BLaER1 treated with 17β-estradiol and CSF1 and Interleukin-3, amounts not matched to agents 10 nM and 100 nM (cell line): ENCODE results near the gene EIF3J.
"Not testable (repeated sequence)": the region's sequence is repeated elsewhere in the genome, so short reads cannot be mapped to it uniquely, and the experiment has no call there.

Source experiments
- H3K27ac ChIP-seq, 11 experiments: shearing (Covaris generic); formaldehyde crosslinking; 2 replicates each; pipeline ENCODE4 v1.8.1; 2022
- H3K27me3 ChIP-seq, 11 experiments: shearing (Covaris generic); formaldehyde crosslinking; 2 replicates each; pipeline ENCODE4 v1.8.1; 2022
- H3K36me3 ChIP-seq, 11 experiments: shearing (Covaris generic); formaldehyde crosslinking; 2 replicates each; pipeline ENCODE4 v1.8.1; 2022
- H3K4me1 ChIP-seq, 10 experiments: shearing (Covaris generic); formaldehyde crosslinking; 2 replicates each; pipeline ENCODE4 v1.8.1; 2022
- H3K4me2 ChIP-seq, 11 experiments: shearing (Covaris generic); formaldehyde crosslinking; 2 replicates each; pipeline ENCODE4 v1.8.1; 2022
- H3K4me3 ChIP-seq, 10 experiments: shearing (Covaris generic); formaldehyde crosslinking; 2 replicates each; pipeline ENCODE4 v1.8.1; 2022
- H3K9ac ChIP-seq, 11 experiments: shearing (Covaris generic); formaldehyde crosslinking; 2 replicates each; pipeline ENCODE4 v1.8.1; 2022
- H3K9me3 ChIP-seq, 11 experiments: shearing (Covaris generic); formaldehyde crosslinking; replicated peaks in 1 of 11; 2 replicates each; pipeline ENCODE4 v1.8.1; 2022
- H4K20me1 ChIP-seq, 11 experiments: shearing (Covaris generic); formaldehyde crosslinking; 2 replicates each; pipeline ENCODE4 v1.8.1; 2022
- Cebpa-rat ChIP-seq, 11 experiments: shearing (Covaris generic); IDR thresholded peaks; 2 replicates each; pipeline ENCODE4 v1.8.1; 2022

EIF3J gene

GRCh38 chr15:44519537-44519936 lies 17.4 kb upstream of the EIF3J start:
- Histone ChIP-seq H3K4me2 (0 out of 22 replicates have a peak overlapping the region, but pooled peaks of 1 of the 11 experiments have one; percentile 33), H3K36me3 (peaks cover 62 to 99% (median 92%) of the 10 kb centered on the region in 11 experiments), H3K27me3 (no peaks in the 10 kb centered on the region), H4K20me1 (no peaks in the 10 kb centered on the region; a peak in 2 of 22 replicates), H3K4me3 (no peak overlapping the region), H3K9ac (no peak overlapping the region), H3K9me3 (no peaks in the 10 kb centered on the region), H3K4me1 (peaks cover 0 to 7% (median 0%) of the 10 kb centered on the region in 10 experiments; a peak in 5 of 20 replicates), H3K27ac (no peak overlapping the region)
- no peak for TF ChIP-seq Cebpa-rat (IDR thresholded peaks at IDR 0.05)

GRCh38 chr15:44525018-44525417 lies 11.9 kb upstream of the EIF3J start:
- Histone ChIP-seq H3K27me3 (no peaks in the 10 kb centered on the region), H3K4me3 (no peak overlapping the region), H3K4me2 (no peak overlapping the region), H3K9ac (no peak overlapping the region), H4K20me1 (peaks cover 0 to 5% (median 0%) of the 10 kb centered on the region in 11 experiments; a peak in 2 of 22 replicates), H3K9me3 (no peaks in the 10 kb centered on the region), H3K4me1 (0 out of 20 replicates have a peak, but pooled peaks cover 0 to under 1% (median 0%) of the 10 kb centered on the region in 10 experiments), H3K27ac (no peak overlapping the region), H3K36me3 (peaks cover 43 to 92% (median 72%) of the 10 kb centered on the region in 11 experiments)
- no peak for TF ChIP-seq Cebpa-rat (IDR thresholded peaks at IDR 0.05)

- no peak overlapping the region for H3K4me2 ChIP-seq
- no peak overlapping the region for H3K4me3 ChIP-seq
- H3K9ac ChIP-seq: no peak overlapping the region
- no peaks in the 10 kb centered on the region for H3K9me3 ChIP-seq
- no peaks in the 10 kb centered on the region for H3K27me3 ChIP-seq
- no peak for TF ChIP-seq Cebpa-rat (IDR thresholded peaks at IDR 0.05)
- H4K20me1 ChIP-seq: peaks cover 0 to 5% (median 0%) of the 10 kb centered on the region in 11 experiments; a peak in 1 of 22 replicates
- H3K36me3 ChIP-seq: peaks cover 38 to 70% (median 52%) of the 10 kb centered on the region in 11 experiments
- no peaks in the 10 kb centered on the region for H3K4me1 ChIP-seq
- no peak overlapping the region for H3K27ac ChIP-seq
Measured at GRCh38 chr15:44527241-44527640, 9.7 kb upstream of the EIF3J start.

GRCh38 chr15:44529864-44530604 lies 6.9 kb upstream of the EIF3J start:
- Histone ChIP-seq H3K9me3 (no peaks in the 10 kb centered on the region), H3K4me1 (peaks cover 2 to 18% (median 4%) of the 10 kb centered on the region in 10 experiments; a peak in 19 of 20 replicates), H3K4me3 (no peak overlapping the region), H3K27ac (no peak overlapping the region), H3K36me3 (peaks cover 14 to 49% (median 26%) of the 10 kb centered on the region in 11 experiments; a peak in 21 of 22 replicates), H3K4me2 (no peak overlapping the region), H3K9ac (no peak overlapping the region), H3K27me3 (no peaks in the 10 kb centered on the region), H4K20me1 (peaks cover 0 to 2% (median 0%) of the 10 kb centered on the region in 11 experiments; a peak in 2 of 22 replicates)
- no peak for TF ChIP-seq Cebpa-rat (IDR thresholded peaks at IDR 0.05)

- Histone ChIP-seq H3K9ac (no peak overlapping the region), H4K20me1 (no peaks in the 10 kb centered on the region; a peak in 1 of 22 replicates), H3K27ac (no peak overlapping the region), H3K4me3 (no peak overlapping the region), H3K4me2 (no peak overlapping the region), H3K9me3 (no peaks in the 10 kb centered on the region), H3K27me3 (no peaks in the 10 kb centered on the region), H3K36me3 (peaks cover 9 to 45% (median 24%) of the 10 kb centered on the region in 11 experiments; a peak in 17 of 22 replicates), H3K4me1 (peaks cover 9 to 24% (median 11%) of the 10 kb centered on the region in 10 experiments)
- no peak for TF ChIP-seq Cebpa-rat (IDR thresholded peaks at IDR 0.05)
Measured at GRCh38 chr15:44530653-44531052, 6.3 kb upstream of the EIF3J start.

GRCh38 chr15:44532275-44532674 lies 4.7 kb upstream of the EIF3J start:
- H3K36me3 ChIP-seq: peaks cover 2 to 29% (median 9%) of the 10 kb centered on the region in 11 experiments; a peak in 15 of 22 replicates
- not testable (repeated sequence) for H3K4me3 ChIP-seq, H3K4me2 ChIP-seq, H3K9ac ChIP-seq, H3K27ac ChIP-seq, H3K27me3 ChIP-seq, H3K9me3 ChIP-seq, H4K20me1 ChIP-seq
- H3K4me1 ChIP-seq: peaks cover 12 to 28% (median 16%) of the 10 kb centered on the region in 10 experiments

GRCh38 chr15:44532689-44533088 lies 4.3 kb upstream of the EIF3J start:
- Histone ChIP-seq H3K36me3 (peaks cover 0 to 25% (median 6%) of the 10 kb centered on the region in 11 experiments; a peak in 9 of 22 replicates), H3K9me3 (no peaks in the 10 kb centered on the region), H4K20me1 (peaks cover 0 to 7% (median 0%) of the 10 kb centered on the region in 11 experiments; a peak in 10 of 22 replicates), H3K4me2 (no peak overlapping the region), H3K4me1 (peaks cover 12 to 28% (median 16%) of the 10 kb centered on the region in 10 experiments), H3K27ac (no peak overlapping the region), H3K9ac (no peak overlapping the region), H3K27me3 (no peaks in the 10 kb centered on the region), H3K4me3 (no peak overlapping the region)
- no peak for TF ChIP-seq Cebpa-rat (IDR thresholded peaks at IDR 0.05)

- no peaks in the 10 kb centered on the region for H3K9me3 ChIP-seq
- peaks cover 0 to 30% (median 20%) of the 10 kb centered on the region in 11 experiments; a peak in 20 of 22 replicates for H4K20me1 ChIP-seq
- peaks cover 8 to 25% (median 16%) of the 10 kb centered on the region in 11 experiments; a peak in 21 of 22 replicates for H3K36me3 ChIP-seq
- no peaks in the 10 kb centered on the region for H3K27me3 ChIP-seq
- peak overlapping the region in 3 of 11 experiments; percentile 95 to 98 (median 96); a peak in 2 of 22 replicates for H3K27ac ChIP-seq
- H3K4me2 ChIP-seq: peak overlapping the region; percentile 73 to 99 (median 91); a peak in 21 of 22 replicates
- no peak for TF ChIP-seq Cebpa-rat (IDR thresholded peaks at IDR 0.05)
- peak overlapping the region in 4 of 11 experiments; percentile 92 to 99 (median 97); a peak in 2 of 22 replicates for H3K9ac ChIP-seq
- peak overlapping the region in 4 of 10 experiments; percentile 80 to 94 (median 92); a peak in 7 of 20 replicates for H3K4me3 ChIP-seq
- H3K4me1 ChIP-seq: peaks cover 19 to 41% (median 28%) of the 10 kb centered on the region in 10 experiments
Measured at GRCh38 chr15:44535092-44535491, 1.9 kb upstream of the EIF3J start.
